HepG2 (cell line): ENCODE data around the gene CABLES2. TPM values are rescaled to one million over a fixed set of nuclear protein-coding genes. Genes with fewer than 3 reads are reported as not detected.

Experiments
- CHD4 ChIP-seq: fragments of 200-600 bp; sonication (generic); IDR thresholded peaks from 2 replicates; pipeline ENCODE4 v1.7.0; 2017; ENCODE audit warnings: mild to moderate bottlenecking, low read length, borderline replicate concordance
- KAT2B ChIP-seq: fragments of 150-350 bp; IDR thresholded peaks from 2 replicates; pipeline ENCODE4 v1.6.1; 2014; ENCODE audit warnings: low read depth, low read length, borderline replicate concordance
- MLLT10 ChIP-seq: sonication (generic); formaldehyde crosslinking; IDR thresholded peaks from 2 replicates; pipeline ENCODE4 v1.4.0; 2020; ENCODE audit warnings: missing genetic modification reagents
- PLSCR1 ChIP-seq: sonication (generic); formaldehyde crosslinking; IDR thresholded peaks from 2 replicates; pipeline ENCODE4 v1.5.0; 2020; ENCODE audit warnings: missing genetic modification reagents, mild to moderate bottlenecking, borderline replicate concordance
- RARA ChIP-seq: IDR thresholded peaks from 2 replicates; pipeline ENCODE4 v1.6.1; 2016; ENCODE audit warnings: missing genetic modification reagents, missing compliant biosample characterization
- RBAK ChIP-seq: sonication (generic); formaldehyde crosslinking; IDR thresholded peaks from 2 replicates; pipeline ENCODE4 v1.5.1; 2020; ENCODE audit warnings: mild to moderate bottlenecking, missing genetic modification reagents
- RNF2 ChIP-seq: fragments of 450-650 bp; conservative IDR thresholded peaks from 2 replicates; pipeline ENCODE4 v1.6.1; 2016; ENCODE audit warnings: low read depth
- SATB2 ChIP-seq: sonication (generic); formaldehyde crosslinking; IDR thresholded peaks from 2 replicates; pipeline ENCODE4 v1.5.0; 2020; ENCODE audit warnings: missing genetic modification reagents
- STAT5B ChIP-seq: sonication (generic); formaldehyde crosslinking; IDR thresholded peaks from 2 replicates; pipeline ENCODE4 v1.4.0; 2020; ENCODE audit warnings: missing genetic modification reagents
- TBX3 ChIP-seq: fragments of 450-650 bp; IDR thresholded peaks from 2 replicates; pipeline ENCODE4 v1.6.1; 2017; ENCODE audit warnings: antibody characterized with exemption, mild to moderate bottlenecking, inconsistent platforms, borderline replicate concordance
- TEAD3 ChIP-seq: optimal IDR thresholded peaks from 2 replicates; pipeline ENCODE3; 2016; ENCODE audit warnings: borderline replicate concordance
- TGIF2 ChIP-seq: IDR thresholded peaks from 2 replicates; pipeline ENCODE4 v1.6.1; 2016; ENCODE audit warnings: control low read depth, missing compliant biosample characterization
- ZBTB20 ChIP-seq: sonication (generic); formaldehyde crosslinking; IDR thresholded peaks from 2 replicates; pipeline ENCODE4 v1.8.1; 2023; ENCODE audit warnings: missing genetic modification reagents, low read depth, mild to moderate bottlenecking, borderline replicate concordance
- ZFYVE20 ChIP-seq: sonication (generic); formaldehyde crosslinking; IDR thresholded peaks from 2 replicates; pipeline ENCODE4 v1.8.0; 2023; ENCODE audit warnings: low read depth, mild to moderate bottlenecking, moderate library complexity, missing genetic modification reagents, borderline replicate concordance
- ZNF354B ChIP-seq: sonication (generic); formaldehyde crosslinking; IDR thresholded peaks from 2 replicates; pipeline ENCODE4 v1.8.0; 2022; ENCODE audit warnings: mild to moderate bottlenecking, missing genetic modification reagents
- ZNF367 ChIP-seq: sonication (generic); formaldehyde crosslinking; IDR thresholded peaks from 2 replicates; pipeline ENCODE4 v1.4.0; 2020; ENCODE audit warnings: missing genetic modification reagents, borderline replicate concordance
- ZNF687 ChIP-seq: sonication (generic); formaldehyde crosslinking; IDR thresholded peaks from 2 replicates; pipeline ENCODE4 v1.5.1; 2020; ENCODE audit warnings: mild to moderate bottlenecking, missing genetic modification reagents, moderate library complexity
- ZNF891 ChIP-seq: sonication (generic); formaldehyde crosslinking; IDR thresholded peaks from 2 replicates; pipeline ENCODE4 v1.5.0; 2020; ENCODE audit warnings: mild to moderate bottlenecking, missing genetic modification reagents
- polyA plus RNA-seq, 8 experiments: library from polyadenylated mRNA; depleted of rRNA in 3 of 8; stranded (reverse) in 7 of 8; unstranded in 1 of 8; fragments of >200 nt; fragmentation: Illumina TruSeq in 4 of 8; extraction: Trizol in 4 of 8; gene quantifications; 2 replicates each; pipeline versions ENCODE4 v1.2.1 to v1.2.3, GENCODE V29; 2011 to 2016; ENCODE audit warnings: low read depth in 4 of 8, missing spikeins in 1 of 8, mixed read lengths in 1 of 8; ENCODE audit not compliant: insufficient read depth in 1 of 8
- total RNA-seq, 5 experiments: library from RNA; depleted of rRNA; stranded (reverse); fragments of >200 nt; fragmentation: Illumina TruSeq; extraction: Trizol; gene quantifications; 2 replicates each; pipeline ENCODE4 v1.2.3, GENCODE V29; 2016; ENCODE audit warnings: low read depth in 1 of 5
- TF ChIP-seq, protein P1 (sequence below): IDR thresholded peaks from 2 replicates; pipeline ENCODE4 v1.6.1; 2012; ENCODE audit warnings: low read depth, low read length, improper control_type of control experiment
- TF ChIP-seq, protein P2 (sequence below): sonication (generic); formaldehyde crosslinking; IDR thresholded peaks from 2 replicates; pipeline ENCODE4 v1.9.0; 2021; ENCODE audit warnings: missing genetic modification reagents, borderline replicate concordance

The CABLES2 gene
- total and polyA plus RNA-seq, 2 of the 13 experiments (the other 11 are each of a cell fraction or from before 2014, with no cell fraction given), result 5.2 to 9.7 TPM

DNA sequence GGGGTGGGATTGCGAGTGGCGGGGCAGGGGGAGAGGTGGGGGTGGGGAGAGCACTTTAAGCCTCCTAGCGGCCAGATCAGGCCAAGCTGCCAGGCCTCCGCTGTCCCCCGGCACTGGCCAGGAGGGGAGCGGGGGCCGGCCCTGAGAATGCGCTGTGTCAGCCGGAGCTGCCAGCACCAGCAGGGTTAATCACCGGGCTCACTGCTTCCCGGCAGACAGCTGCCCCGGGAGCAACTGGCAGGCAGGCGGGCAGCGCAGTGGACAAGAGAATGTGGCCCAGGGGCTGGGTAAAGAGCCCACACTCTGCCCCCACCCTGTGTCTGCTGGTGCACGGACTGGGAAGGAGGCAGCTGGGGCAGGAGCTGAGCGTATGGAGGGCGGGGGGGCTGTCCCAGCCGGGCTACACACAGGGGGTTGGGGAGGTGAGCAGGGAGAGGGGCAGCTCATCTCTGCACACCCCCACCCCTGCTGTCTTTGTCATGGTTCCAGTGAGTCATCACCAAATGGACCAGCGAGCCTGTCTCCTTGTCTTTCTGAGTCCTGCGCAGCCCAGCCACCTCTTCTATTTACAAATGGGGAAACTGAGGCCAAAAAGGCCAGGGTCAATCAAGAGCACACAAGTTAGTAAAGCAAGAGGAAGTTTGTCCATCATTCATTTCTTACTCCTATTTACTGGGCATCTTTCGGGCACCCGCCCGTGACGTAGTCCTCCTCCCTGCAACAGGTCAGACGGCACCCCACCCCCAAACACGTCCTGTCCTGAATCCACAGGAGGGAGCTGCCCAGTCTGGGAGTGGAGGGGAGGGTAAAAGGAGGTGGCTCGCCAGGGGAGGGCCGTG is 37.9 kb downstream of the CABLES2 start (continued):
- TF ChIP-seq, protein P1, sequence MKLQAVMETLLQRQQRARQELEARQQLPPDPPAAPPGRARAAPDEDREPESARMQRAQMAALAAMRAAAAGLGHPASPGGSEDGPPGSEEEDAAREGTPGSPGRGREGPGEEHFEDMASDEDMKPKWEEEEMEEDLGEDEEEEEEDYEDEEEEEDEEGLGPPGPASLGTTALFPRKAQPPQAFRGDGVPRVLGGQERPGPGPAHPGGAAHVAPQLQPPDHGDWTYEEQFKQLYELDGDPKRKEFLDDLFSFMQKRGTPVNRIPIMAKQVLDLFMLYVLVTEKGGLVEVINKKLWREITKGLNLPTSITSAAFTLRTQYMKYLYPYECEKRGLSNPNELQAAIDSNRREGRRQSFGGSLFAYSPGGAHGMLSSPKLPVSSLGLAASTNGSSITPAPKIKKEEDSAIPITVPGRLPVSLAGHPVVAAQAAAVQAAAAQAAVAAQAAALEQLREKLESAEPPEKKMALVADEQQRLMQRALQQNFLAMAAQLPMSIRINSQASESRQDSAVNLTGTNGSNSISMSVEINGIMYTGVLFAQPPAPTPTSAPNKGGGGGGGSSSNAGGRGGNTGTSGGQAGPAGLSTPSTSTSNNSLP, result 0 out of 2 replicates have a peak, but pooled peaks have one; percentile 3
- no peak for TF ChIP-seq MLLT10 (CRISPR knock-in tag)
- no peak for TF ChIP-seq ZNF354B
- no peak for TF ChIP-seq RARA (CRISPR knock-in tag)
- no peak for TF ChIP-seq PLSCR1 (CRISPR knock-in tag)
- TF ChIP-seq TGIF2 (CRISPR knock-in tag), result no peak; the same call in 1 of the 2 replicates
- no peak for TF ChIP-seq ZNF367 (CRISPR knock-in tag)
- no peak; the same call in 1 of the 2 replicates for TF ChIP-seq STAT5B
- TF ChIP-seq TBX3, result 0 out of 2 replicates have a peak, but pooled peaks have one; percentile 5
- no peak for TF ChIP-seq ZBTB20
- TF ChIP-seq RNF2, result no peak
- no peak for TF ChIP-seq KAT2B
- TF ChIP-seq ZNF687, result peak; percentile 47; the same call in 1 of the 2 replicates
- TF ChIP-seq TEAD3, result peak; percentile 29
- TF ChIP-seq ZNF891 (CRISPR knock-in tag), result 0 out of 2 replicates have a peak, but pooled peaks have one; percentile 24
- TF ChIP-seq, protein P2, sequence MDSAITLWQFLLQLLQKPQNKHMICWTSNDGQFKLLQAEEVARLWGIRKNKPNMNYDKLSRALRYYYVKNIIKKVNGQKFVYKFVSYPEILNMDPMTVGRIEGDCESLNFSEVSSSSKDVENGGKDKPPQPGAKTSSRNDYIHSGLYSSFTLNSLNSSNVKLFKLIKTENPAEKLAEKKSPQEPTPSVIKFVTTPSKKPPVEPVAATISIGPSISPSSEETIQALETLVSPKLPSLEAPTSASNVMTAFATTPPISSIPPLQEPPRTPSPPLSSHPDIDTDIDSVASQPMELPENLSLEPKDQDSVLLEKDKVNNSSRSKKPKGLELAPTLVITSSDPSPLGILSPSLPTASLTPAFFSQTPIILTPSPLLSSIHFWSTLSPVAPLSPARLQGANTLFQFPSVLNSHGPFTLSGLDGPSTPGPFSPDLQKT (CRISPR knock-in tag), result no peak
- TF ChIP-seq CHD4, result no peak
- TF ChIP-seq ZFYVE20 (CRISPR knock-in tag), result 0 out of 2 replicates have a peak, but pooled peaks have one; percentile 32
- no peak for TF ChIP-seq SATB2 (CRISPR knock-in tag)
- TF ChIP-seq RBAK, result no peak
